ENCODE results near the gene ATG12. TPM values are rescaled to one million over a fixed set of nuclear protein-coding genes. Genes with fewer than 3 reads are reported as not detected.

ATG12 gene
- total and polyA plus RNA-seq, 8 donors, result 13.0 to 28.4 (median 15.4) TPM

DNA sequence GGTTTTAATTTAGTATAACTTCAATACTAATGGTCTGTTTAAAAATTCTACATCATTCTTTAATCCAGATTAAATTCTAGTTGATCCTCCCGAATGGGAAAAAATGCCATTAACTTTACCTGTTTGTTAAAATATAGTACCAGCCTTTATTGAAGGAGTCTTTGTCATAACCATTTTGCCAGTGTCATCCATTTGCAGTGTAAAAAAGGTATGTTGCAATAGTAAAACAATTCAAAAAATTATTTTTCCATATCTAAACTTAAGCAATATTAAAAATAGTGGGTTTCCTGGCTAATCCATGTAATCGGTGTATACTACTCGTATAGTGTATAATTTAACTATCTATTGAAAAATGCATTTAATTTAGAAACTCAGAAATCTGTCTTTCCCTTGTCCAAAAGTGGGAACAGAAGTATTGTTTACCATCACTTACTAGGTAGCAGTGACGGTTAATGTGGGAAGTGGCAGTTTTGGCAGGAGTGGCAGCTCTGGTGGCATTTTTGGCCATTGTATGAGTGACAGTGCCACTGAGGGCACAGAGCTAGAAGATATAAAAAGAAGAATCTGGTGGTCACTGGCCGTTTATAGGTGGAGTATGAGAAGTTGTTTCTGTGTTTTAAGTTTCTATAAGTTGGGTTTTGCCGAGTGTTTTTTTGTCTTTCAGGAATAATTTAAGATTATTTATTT is 2.2 kb upstream of the ATG12 start:
- Histone ChIP-seq H3K4me1 (peaks cover 23 to 42% (median 25%) of the 10 kb centered on the region in 3 donors), H3K27ac (no peak overlapping the region), H3K4me3 (peak overlapping the region in 2 of 4 donors; percentile 94 to 98), H3K9me3 (no peaks in the 10 kb centered on the region), H3K27me3 (no peaks in the 10 kb centered on the region), H3K36me3 (no peaks in the 10 kb centered on the region)
- FAIRE-seq (no peak), ATAC-seq (no peak), DNase-seq (no peak)
- TF ChIP-seq, protein P1, sequence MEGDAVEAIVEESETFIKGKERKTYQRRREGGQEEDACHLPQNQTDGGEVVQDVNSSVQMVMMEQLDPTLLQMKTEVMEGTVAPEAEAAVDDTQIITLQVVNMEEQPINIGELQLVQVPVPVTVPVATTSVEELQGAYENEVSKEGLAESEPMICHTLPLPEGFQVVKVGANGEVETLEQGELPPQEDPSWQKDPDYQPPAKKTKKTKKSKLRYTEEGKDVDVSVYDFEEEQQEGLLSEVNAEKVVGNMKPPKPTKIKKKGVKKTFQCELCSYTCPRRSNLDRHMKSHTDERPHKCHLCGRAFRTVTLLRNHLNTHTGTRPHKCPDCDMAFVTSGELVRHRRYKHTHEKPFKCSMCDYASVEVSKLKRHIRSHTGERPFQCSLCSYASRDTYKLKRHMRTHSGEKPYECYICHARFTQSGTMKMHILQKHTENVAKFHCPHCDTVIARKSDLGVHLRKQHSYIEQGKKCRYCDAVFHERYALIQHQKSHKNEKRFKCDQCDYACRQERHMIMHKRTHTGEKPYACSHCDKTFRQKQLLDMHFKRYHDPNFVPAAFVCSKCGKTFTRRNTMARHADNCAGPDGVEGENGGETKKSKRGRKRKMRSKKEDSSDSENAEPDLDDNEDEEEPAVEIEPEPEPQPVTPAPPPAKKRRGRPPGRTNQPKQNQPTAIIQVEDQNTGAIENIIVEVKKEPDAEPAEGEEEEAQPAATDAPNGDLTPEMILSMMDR (IDR thresholded peaks at IDR 0.05), result no peak
- WGBS, 2 donors, result 33 to 44% methylated on average over 6 of the region's 6 CpGs
- intact Hi-C loops (cut with DNase I), result loop anchor here in 1 of 3 donors (5.0 kb wide), 1 partner anchor 211 kb away; no protein-coding TSS in a partner anchor

DNA sequence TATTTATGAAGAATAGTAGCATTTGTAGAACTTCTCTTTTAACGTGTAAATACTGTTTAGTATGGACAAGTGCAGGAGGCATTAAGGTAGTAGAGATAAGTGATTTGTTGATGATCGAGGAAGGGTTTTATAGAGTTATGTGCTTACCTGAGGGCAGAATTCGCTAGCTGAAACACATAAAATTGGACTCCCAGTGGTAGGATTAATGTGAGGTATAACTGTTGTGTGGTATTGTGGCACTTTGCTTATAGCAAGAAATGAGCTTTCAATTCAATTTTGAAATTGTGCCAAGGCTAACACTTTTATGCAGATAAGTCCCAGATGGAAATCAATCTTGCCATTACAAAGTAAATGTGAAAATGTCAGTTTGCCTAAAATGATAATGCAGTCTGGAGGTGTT is 1.6 kb upstream of the ATG12 start:
- H3K27me3 ChIP-seq, result no peaks in the 10 kb centered on the region
- intact Hi-C loops (cut with DNase I), result loop anchor here in 1 of 3 donors (5.0 kb wide), 1 partner anchor 211 kb away; no protein-coding TSS in a partner anchor
- 4 to 5% methylated on average over 3 of the region's 3 CpGs for WGBS, 2 donors
- H3K9me3 ChIP-seq, result no peaks in the 10 kb centered on the region
- peaks cover 16 to 46% (median 26%) of the 10 kb centered on the region in 3 donors for H3K4me1 ChIP-seq
- TF ChIP-seq, protein P1 (IDR thresholded peaks at IDR 0.05), result no peak
- H3K4me3 ChIP-seq, result peak overlapping the region; percentile 94 to 98 (median 96)
- ATAC-seq, result no peak
- H3K27ac ChIP-seq, result peak overlapping the region; percentile 90 to 95 (median 92)
- FAIRE-seq, result no peak
- no peaks in the 10 kb centered on the region for H3K36me3 ChIP-seq
- DNase-seq, result no peak

DNA sequence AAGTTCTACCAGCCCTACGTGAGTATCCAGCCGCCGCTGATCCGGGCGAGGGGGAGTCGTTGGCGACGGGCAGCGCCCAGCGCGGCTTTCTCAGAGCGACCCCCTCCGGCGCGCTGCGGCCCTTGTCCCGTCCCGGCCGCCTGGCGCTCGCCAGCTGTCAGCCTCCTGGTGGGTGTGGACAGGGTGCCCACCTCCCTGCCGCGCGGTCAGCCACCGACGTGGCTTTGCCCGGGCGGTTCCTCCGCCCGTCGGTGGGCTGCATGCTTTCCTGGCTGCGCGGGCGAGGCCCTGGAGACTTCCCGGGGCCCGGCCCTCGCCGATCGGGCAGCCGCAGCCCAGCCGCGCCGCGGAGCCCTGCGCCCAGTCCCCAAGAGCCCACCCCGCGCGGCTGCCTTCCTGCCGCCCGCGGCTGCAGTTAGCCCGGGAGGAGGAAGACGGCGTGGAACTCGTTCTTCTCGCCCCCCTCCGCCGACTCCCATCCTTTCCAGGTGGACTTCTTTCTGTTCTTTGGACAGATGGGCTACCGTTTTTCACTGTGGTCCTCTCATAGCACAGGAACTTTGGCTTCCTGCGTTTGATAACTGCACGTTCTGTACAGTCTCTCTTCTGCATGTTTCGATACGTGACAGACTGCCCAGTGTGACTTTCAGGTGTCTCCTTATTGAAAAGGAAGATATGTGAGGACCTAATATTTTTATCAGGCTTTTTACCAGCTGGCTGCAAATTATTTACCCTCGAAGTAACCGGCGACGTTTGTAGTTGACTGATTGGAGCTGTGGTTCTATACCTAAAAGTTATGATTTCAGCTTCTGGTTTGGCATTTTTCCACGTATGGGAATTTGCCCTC is 947 bp upstream of the ATG12 start:
- TF ChIP-seq, protein P1 (IDR thresholded peaks at IDR 0.05), result no peak
- no peak for FAIRE-seq
- peaks cover 15 to 43% (median 26%) of the 10 kb centered on the region in 3 donors for H3K4me1 ChIP-seq
- no peaks in the 10 kb centered on the region for H3K9me3 ChIP-seq
- ATAC-seq, result peak; percentile 62 to 71 (median 66)
- intact Hi-C loops (cut with DNase I), result loop anchor here in 1 of 3 donors (5.0 kb wide), 1 partner anchor 210 kb away; no protein-coding TSS in a partner anchor
- WGBS, 2 donors, result 0 to 1% methylated on average over 51 to 68 of the region's 68 CpGs
- H3K27ac ChIP-seq, result peak overlapping the region; percentile 90 to 95 (median 92)
- no peaks in the 10 kb centered on the region for H3K27me3 ChIP-seq
- H3K36me3 ChIP-seq, result no peaks in the 10 kb centered on the region
- H3K4me3 ChIP-seq, result peak overlapping the region; percentile 94 to 98 (median 96)
- DNase-seq, result peak in 3 of 6 donors; percentile 37 to 86 (median 68)

DNA sequence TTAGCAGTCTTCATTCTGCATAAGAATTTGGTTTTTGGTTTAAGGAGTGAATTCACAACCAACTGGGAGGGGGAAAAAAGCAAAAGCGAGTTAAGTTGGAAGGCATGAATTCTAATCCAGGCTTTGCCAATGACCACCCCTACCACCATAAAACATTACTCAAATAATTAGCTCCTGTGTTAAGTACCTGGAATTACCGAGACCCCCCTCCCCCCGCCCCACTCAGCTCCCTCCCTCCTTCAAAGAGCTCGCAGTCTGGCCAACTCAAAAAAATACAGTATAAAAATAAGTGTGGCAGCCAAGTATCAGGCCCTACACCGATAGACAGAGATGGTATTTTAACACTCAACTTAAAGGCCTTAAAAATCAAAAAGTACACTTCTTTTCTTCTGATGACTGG is 492 bp downstream of the ATG12 start:
- peak overlapping the region; percentile 90 to 95 (median 92) for H3K27ac ChIP-seq
- H3K27me3 ChIP-seq, result no peaks in the 10 kb centered on the region
- H3K36me3 ChIP-seq, result peaks cover 0 to 10% (median 0%) of the 10 kb centered on the region in 3 donors
- no peaks in the 10 kb centered on the region for H3K9me3 ChIP-seq
- TF ChIP-seq, protein P1 (IDR thresholded peaks at IDR 0.05), result no peak
- FAIRE-seq (no peak), DNase-seq (no peak), ATAC-seq (no peak)
- WGBS, 2 donors, result 0% methylated on average over 5 of the region's 5 CpGs
- intact Hi-C loops (cut with DNase I), result loop anchor here in 1 of 3 donors (5.0 kb wide), 1 partner anchor 209 kb away; no protein-coding TSS in a partner anchor
- H3K4me1 ChIP-seq, result peaks cover 15 to 41% (median 26%) of the 10 kb centered on the region in 3 donors
- H3K4me3 ChIP-seq, result peak overlapping the region; percentile 94 to 98 (median 96)
